OCI-LY1 (cell line): ENCODE results near the gene SFTA2.

ENCODE experiments used
- CTCF ChIP-seq: fragments of 200-600 bp; sonication (generic), shearing (Covaris generic); IDR thresholded peaks from 2 replicates; pipeline ENCODE4 v1.5.1; 2017; ENCODE audit warnings: mild to moderate bottlenecking, antibody characterized with exemption, low read length, moderate library complexity, mixed read lengths
- EZH2 ChIP-seq: fragments of 200-600 bp; sonication (generic), shearing (Covaris generic); IDR thresholded peaks from 2 replicates; pipeline ENCODE4 v1.8.0; 2017; ENCODE audit warnings: borderline replicate concordance, mixed run types, mild to moderate bottlenecking, antibody characterized with exemption, low read length, moderate library complexity, mixed read lengths

- no peak for TF ChIP-seq EZH2
- TF ChIP-seq CTCF = no peak
Measured at GRCh38 chr6:30918670-30919069, 13.3 kb downstream of the SFTA2 start.
